HepG2 (cell line): Measurements from ENCODE around the gene DNAJB12. TPM values are rescaled to one million over a fixed set of nuclear protein-coding genes. Genes with fewer than 3 reads are reported as not detected.

Experiments
- ATF2 ChIP-seq: sonication (generic); formaldehyde crosslinking; IDR thresholded peaks from 2 replicates; pipeline ENCODE4 v1.4.0; 2020; ENCODE audit warnings: missing genetic modification reagents
- CAMTA2 ChIP-seq: sonication (generic); formaldehyde crosslinking; IDR thresholded peaks from 2 replicates; pipeline ENCODE4 v1.4.0; 2020; ENCODE audit warnings: mild to moderate bottlenecking, missing genetic modification reagents, borderline replicate concordance
- CTCF ChIP-seq: sonication (generic); formaldehyde crosslinking; IDR thresholded peaks from 2 replicates; pipeline ENCODE4 v1.5.0; 2020; ENCODE audit warnings: mild to moderate bottlenecking, missing genetic modification reagents, moderate library complexity
- DMAP1 ChIP-seq: IDR thresholded peaks from 2 replicates; pipeline ENCODE4 v1.6.1; 2016
- ETS1 ChIP-seq: sonication (generic); formaldehyde crosslinking; IDR thresholded peaks from 2 replicates; pipeline ENCODE4 v1.4.0; 2020; ENCODE audit warnings: missing genetic modification reagents
- HOXD1 ChIP-seq: sonication (generic); formaldehyde crosslinking; IDR thresholded peaks from 2 replicates; pipeline ENCODE4 v1.5.0; 2020; ENCODE audit warnings: missing genetic modification reagents
- MEIS1 ChIP-seq: sonication (generic); formaldehyde crosslinking; IDR thresholded peaks from 2 replicates; pipeline ENCODE4 v1.9.0; 2021; ENCODE audit warnings: mild to moderate bottlenecking, missing genetic modification reagents, moderate library complexity, borderline replicate concordance
- MLXIP ChIP-seq: sonication (generic); formaldehyde crosslinking; IDR thresholded peaks from 2 replicates; pipeline ENCODE4 v1.9.0; 2021; ENCODE audit warnings: missing genetic modification reagents, borderline replicate concordance
- MYNN ChIP-seq: sonication (generic); formaldehyde crosslinking; IDR thresholded peaks from 2 replicates; pipeline ENCODE4 v1.4.0; 2020; ENCODE audit warnings: mild to moderate bottlenecking, low read depth, missing genetic modification reagents
- NFYC ChIP-seq: IDR thresholded peaks from 2 replicates; pipeline ENCODE4 v1.6.1; 2016; ENCODE audit warnings: missing genetic modification reagents, missing compliant biosample characterization
- ZBED4 ChIP-seq: sonication (generic); formaldehyde crosslinking; IDR thresholded peaks from 2 replicates; pipeline ENCODE4 v1.4.0; 2020; ENCODE audit warnings: missing genetic modification reagents, borderline replicate concordance
- ZBTB1 ChIP-seq: sonication (generic); formaldehyde crosslinking; IDR thresholded peaks from 2 replicates; pipeline ENCODE4 v1.4.0; 2020; ENCODE audit warnings: missing genetic modification reagents, borderline replicate concordance
- ZFP91 ChIP-seq: sonication (generic); formaldehyde crosslinking; IDR thresholded peaks from 2 replicates; pipeline ENCODE4 v1.9.0; 2022; ENCODE audit warnings: missing genetic modification reagents, mild to moderate bottlenecking, borderline replicate concordance
- ZNF205 ChIP-seq: IDR thresholded peaks from 2 replicates; pipeline ENCODE4 v1.6.1; 2018; ENCODE audit warnings: missing biosample characterization, missing genetic modification reagents
- ZSCAN25 ChIP-seq: sonication (generic); formaldehyde crosslinking; IDR thresholded peaks from 2 replicates; pipeline ENCODE4 v1.8.0; 2022; ENCODE audit warnings: mild to moderate bottlenecking, missing genetic modification reagents
- polyA plus RNA-seq, 8 experiments: library from polyadenylated mRNA; depleted of rRNA in 3 of 8; stranded (reverse) in 7 of 8; unstranded in 1 of 8; fragments of >200 nt; fragmentation: Illumina TruSeq in 4 of 8; extraction: Trizol in 4 of 8; gene quantifications; 2 replicates each; pipeline versions ENCODE4 v1.2.1 to v1.2.3, GENCODE V29; 2011 to 2016; ENCODE audit warnings: low read depth in 4 of 8, missing spikeins in 1 of 8, mixed read lengths in 1 of 8; ENCODE audit not compliant: insufficient read depth in 1 of 8
- total RNA-seq, 5 experiments: library from RNA; depleted of rRNA; stranded (reverse); fragments of >200 nt; fragmentation: Illumina TruSeq; extraction: Trizol; gene quantifications; 2 replicates each; pipeline ENCODE4 v1.2.3, GENCODE V29; 2016; ENCODE audit warnings: low read depth in 1 of 5

DNAJB12 gene
- total and polyA plus RNA-seq, 2 of the 13 experiments (the other 11 are each of a cell fraction or from before 2014, with no cell fraction given) = 10.8 to 18.2 TPM

- TF ChIP-seq CTCF (peak; percentile 91), ATF2 (CRISPR knock-in tag) (0 out of 2 replicates have a peak, but pooled peaks have one; percentile 54), HOXD1 (CRISPR knock-in tag) (no peak), MLXIP (CRISPR knock-in tag) (no peak), ZBED4 (0 out of 2 replicates have a peak, but pooled peaks have one; percentile 30), DMAP1 (CRISPR knock-in tag) (0 out of 2 replicates have a peak, but pooled peaks have one; percentile 24), ZBTB1 (CRISPR knock-in tag) (no peak), NFYC (CRISPR knock-in tag) (no peak), MYNN (CRISPR knock-in tag) (no peak), ZFP91 (CRISPR knock-in tag) (peak; percentile 71; the same call in 1 of the 2 replicates), ZNF205 (CRISPR knock-in tag) (no peak), ETS1 (CRISPR knock-in tag) (no peak), MEIS1 (CRISPR knock-in tag) (no peak), CAMTA2 (CRISPR knock-in tag) (no peak), ZSCAN25 (CRISPR knock-in tag) (0 out of 2 replicates have a peak, but pooled peaks have one; percentile 47)
Observed at GRCh38 chr10:72328045-72328828, 26.5 kb downstream of the DNAJB12 start (continued).
